Stimulated activated memory B cell treated with anti-CD40 and anti-IgM and Interleukin-4, amounts not matched to agents 10 μg/mL and 1 μg/mL and 100 μg/mL, for 72 hours (primary cell): Measurements from ENCODE around the gene GPATCH4.
"Not testable (repeated sequence)": the region's sequence is repeated elsewhere in the genome, so short reads cannot be mapped to it uniquely, and the experiment has no call there.

Experiments used
- ATAC-seq: fragments of 150-1000 bp; cut with Tn5 transposase; 2 replicates; pipeline ENCODE4 v1.10.0; 2021
- H3K27ac Mint-ChIP-seq: one replicate; pipeline ENCODE4 v1.8.0; 2022; ENCODE audit warnings: mild to moderate bottlenecking, mixed read lengths
- H3K27me3 Mint-ChIP-seq: one replicate; pipeline ENCODE4 v1.8.0; 2022; ENCODE audit warnings: mixed read lengths
- H3K36me3 Mint-ChIP-seq: one replicate; pipeline ENCODE4 v1.8.0; 2022; ENCODE audit warnings: mixed read lengths
- H3K4me1 Mint-ChIP-seq: one replicate; pipeline ENCODE4 v1.8.0; 2022; ENCODE audit warnings: mixed read lengths
- H3K4me3 Mint-ChIP-seq: one replicate; pipeline ENCODE4 v1.8.0; 2022; ENCODE audit warnings: mild to moderate bottlenecking, moderate library complexity, mixed read lengths
- H3K9me3 Mint-ChIP-seq: one replicate; pipeline ENCODE4 v1.8.0; 2022; ENCODE audit warnings: mixed read lengths

Gene GPATCH4

DNA sequence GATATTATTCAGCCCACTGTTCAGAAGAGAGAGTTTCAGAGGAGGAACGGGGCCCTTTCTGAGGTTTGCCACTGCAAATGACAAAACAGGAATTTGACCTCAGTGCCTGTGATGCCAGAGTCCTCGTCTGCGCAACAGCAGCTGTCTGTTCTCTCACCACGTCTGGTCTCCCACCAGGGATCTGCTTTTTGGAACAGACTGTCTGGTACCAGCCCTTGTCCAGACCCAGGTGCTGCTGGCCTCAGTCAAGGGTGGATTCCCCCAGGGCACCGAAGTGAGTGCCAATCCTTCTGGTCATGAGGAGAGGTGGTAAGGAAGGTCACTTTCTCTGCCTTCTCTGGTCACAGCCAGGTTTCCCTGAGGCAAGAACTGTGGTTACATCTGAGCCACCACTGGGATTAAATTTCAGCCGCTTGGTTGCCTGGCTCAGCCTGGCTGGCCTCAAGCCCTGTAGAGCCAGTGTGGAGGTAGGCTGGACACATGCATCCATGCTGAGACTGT lies 38.4 kb upstream of the GPATCH4 start:
- no peak overlapping the region for H3K4me3 Mint-ChIP-seq

GRCh38 chr1:156638189-156638985 lies 37.1 kb upstream of the GPATCH4 start:
- Mint-ChIP-seq H3K4me3 (no peak overlapping the region), H3K36me3 (no peaks in the 10 kb centered on the region), H3K4me1 (peaks cover 23% of the 10 kb centered on the region), H3K27me3 (peaks cover 91% of the 10 kb centered on the region), H3K9me3 (no peaks in the 10 kb centered on the region), H3K27ac (no peak overlapping the region)
- no peak for ATAC-seq

More for the DNA sequence above, 38.4 kb upstream of the GPATCH4 start:
- Mint-ChIP-seq H3K27ac (no peak overlapping the region), H3K36me3 (no peaks in the 10 kb centered on the region), H3K4me1 (peaks cover 30% of the 10 kb centered on the region), H3K27me3 (peaks cover 92% of the 10 kb centered on the region), H3K9me3 (no peaks in the 10 kb centered on the region)
- ATAC-seq: no peak

DNA sequence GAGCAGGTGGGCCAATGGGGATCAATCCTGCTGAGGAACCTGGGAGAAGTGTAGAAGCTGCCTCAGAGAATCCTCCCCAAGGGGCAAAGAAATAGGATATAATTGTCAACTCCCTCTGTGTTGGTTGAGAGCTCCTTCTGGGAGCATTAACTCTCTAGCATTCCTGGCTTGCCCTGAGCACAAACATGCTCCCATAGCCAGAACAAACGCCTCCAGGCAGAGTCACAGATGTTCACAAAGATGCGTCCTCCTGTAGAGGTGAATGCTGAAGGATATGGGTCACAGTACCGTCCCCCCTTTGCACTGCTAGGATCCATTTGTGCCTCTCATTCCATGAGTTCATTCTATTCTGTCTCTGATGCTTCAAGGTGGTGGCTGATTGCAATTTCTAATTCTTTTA lies 31.1 kb upstream of the GPATCH4 start:
- no peaks in the 10 kb centered on the region for H3K36me3 Mint-ChIP-seq
- H3K27ac Mint-ChIP-seq: no peak overlapping the region
- H3K27me3 Mint-ChIP-seq: peaks cover 62% of the 10 kb centered on the region
- ATAC-seq: no peak
- no peaks in the 10 kb centered on the region for H3K4me1 Mint-ChIP-seq
- no peak overlapping the region for H3K4me3 Mint-ChIP-seq
- H3K9me3 Mint-ChIP-seq: no peaks in the 10 kb centered on the region

DNA sequence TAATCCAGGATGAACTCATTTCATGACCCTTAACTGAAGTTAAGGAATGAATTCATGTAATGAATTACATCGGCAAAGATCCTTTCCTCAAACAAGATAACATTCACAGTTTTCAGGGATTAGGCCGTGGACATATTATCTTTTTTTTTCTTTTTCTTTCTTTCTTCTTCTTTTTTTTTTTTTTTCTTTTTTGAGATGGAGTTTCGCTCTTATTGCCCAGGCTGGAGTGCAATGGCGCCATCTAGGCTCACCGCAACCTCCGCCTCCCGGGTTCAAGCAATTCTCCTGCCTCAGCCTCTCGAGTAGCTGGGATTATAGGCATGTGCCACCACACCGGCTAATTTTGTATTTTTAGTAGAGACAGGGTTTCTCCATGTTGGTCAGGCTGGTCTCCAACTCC lies 29.9 kb upstream of the GPATCH4 start:
- not testable (repeated sequence) for ATAC-seq, H3K4me3 Mint-ChIP-seq, H3K9me3 Mint-ChIP-seq, H3K4me1 Mint-ChIP-seq, H3K36me3 Mint-ChIP-seq, H3K27ac Mint-ChIP-seq
- peaks cover 52% of the 10 kb centered on the region for H3K27me3 Mint-ChIP-seq

DNA sequence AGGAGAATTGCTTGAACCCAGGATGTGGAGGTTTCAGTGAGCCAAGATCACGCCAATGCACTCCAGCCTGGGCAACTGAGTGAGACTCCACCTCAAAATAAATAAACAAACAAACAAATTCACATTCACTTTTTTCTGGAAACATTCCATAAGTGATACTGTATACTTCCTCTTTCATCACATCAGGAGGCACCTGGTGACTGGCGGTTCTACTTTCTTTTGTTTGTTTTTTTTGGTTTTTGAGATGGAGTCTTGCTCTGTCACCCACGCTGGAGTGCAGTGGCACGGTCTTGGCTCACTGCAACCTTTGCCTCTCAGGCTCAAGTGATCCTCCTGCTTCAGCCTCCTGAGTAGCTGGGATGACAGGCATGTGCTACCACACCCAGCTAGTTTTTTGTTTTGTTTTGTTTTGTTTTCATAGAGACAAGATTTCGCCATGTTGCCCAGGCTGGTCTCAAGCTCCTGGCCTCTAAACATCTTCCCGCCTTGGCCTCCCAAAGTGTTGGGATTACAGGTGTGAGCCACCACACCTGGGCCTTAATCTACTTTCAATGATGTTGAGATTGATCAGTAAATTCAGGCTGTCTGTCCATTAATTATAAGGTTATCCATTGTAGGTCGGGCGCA lies 28.7 kb upstream of the GPATCH4 start:
- no peak for ATAC-seq
- Mint-ChIP-seq H3K27ac (no peak overlapping the region), H3K4me3 (no peak overlapping the region), H3K4me1 (peaks cover 9% of the 10 kb centered on the region), H3K36me3 (no peaks in the 10 kb centered on the region), H3K9me3 (no peaks in the 10 kb centered on the region), H3K27me3 (peaks cover 58% of the 10 kb centered on the region)

DNA sequence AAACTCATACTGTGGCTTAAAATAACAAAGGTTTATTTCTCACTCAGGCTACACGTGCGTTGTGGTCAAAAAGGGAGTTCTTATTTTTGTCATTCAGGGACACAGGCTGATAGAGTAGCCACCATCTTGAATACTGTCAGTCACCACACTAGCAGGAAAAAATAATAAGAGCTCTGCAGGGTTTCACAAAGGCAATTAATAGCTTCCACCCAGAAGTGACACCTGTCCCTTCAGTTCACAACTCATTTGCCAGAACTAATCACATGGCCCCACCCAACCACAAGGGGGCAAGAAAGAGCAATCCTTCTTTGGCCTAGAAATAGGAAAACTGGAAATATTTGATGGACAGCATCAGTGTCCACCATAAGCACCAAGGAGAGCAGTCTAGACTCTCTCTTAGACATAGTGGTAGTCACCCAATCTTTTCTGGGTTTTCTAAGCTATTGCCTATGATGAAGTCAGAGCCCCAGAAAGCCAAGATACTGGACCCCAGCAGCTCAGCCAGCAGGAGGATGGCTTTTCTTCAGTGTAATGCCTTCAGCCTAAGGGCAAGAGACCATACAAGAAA lies 26.1 kb upstream of the GPATCH4 start:
- no peak for ATAC-seq
- H3K27me3 Mint-ChIP-seq: peaks cover 52% of the 10 kb centered on the region
- H3K4me3 Mint-ChIP-seq: no peak overlapping the region

DNA sequence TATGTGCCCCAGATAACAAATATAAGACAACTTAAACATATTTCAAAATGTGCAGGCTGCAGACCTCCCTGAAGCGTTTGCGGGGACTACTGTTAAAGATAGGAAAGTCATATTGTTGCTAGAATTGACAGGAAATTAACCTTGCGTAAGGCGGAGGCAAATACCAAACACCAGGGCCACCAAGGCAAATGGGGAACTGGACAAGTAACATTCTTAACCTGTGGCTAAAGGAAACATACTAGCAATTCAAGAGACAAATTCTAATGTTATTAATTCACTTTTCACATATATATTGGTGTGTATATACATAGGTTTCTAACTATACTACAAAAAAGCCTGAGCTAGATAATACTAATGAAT lies 24.8 kb upstream of the GPATCH4 start:
- ATAC-seq: no peak
- Mint-ChIP-seq H3K27ac (no peak overlapping the region), H3K4me3 (no peak overlapping the region)

More for the DNA sequence above, 26.1 kb upstream of the GPATCH4 start:
- Mint-ChIP-seq H3K27ac (no peak overlapping the region), H3K36me3 (no peaks in the 10 kb centered on the region), H3K9me3 (no peaks in the 10 kb centered on the region), H3K4me1 (peaks cover 15% of the 10 kb centered on the region)

DNA sequence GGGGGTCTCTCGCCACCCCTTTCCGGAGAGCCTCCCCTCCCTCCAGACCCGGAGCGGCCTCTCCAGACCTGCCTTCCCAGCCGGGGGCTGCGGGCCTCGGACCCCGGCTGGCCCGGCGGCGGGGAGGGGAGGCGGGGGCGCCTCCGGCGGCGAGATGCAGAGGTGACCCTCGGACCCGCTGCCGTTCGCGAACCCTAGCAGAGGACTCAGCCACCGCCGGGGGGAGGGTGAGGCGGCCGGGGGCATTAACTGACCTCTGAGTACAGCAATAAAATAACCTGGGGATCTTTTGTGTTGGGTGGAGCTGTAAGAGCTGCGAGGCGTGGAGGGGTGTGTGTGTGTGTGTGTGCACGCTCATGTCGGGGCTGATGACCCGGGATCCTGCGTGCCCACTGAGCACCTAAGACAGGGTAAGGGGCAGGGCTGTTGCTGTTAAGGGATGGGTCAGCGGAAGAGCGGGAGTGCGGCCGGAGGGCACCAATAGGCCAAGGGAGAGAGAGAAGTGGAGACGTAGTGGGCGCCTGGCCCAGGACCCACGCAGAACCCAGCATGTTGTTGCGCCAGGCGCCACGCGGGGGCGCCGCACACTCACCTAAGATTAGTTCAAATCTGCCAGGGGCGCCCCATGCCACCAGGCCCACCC lies 24.3 kb upstream of the GPATCH4 start:
- Mint-ChIP-seq H3K4me1 (peaks cover 15% of the 10 kb centered on the region), H3K9me3 (no peaks in the 10 kb centered on the region), H3K27me3 (peaks cover 50% of the 10 kb centered on the region), H3K36me3 (no peaks in the 10 kb centered on the region), H3K4me3 (peak overlapping the region; percentile 57), H3K27ac (no peak overlapping the region)
- ATAC-seq: peak; percentile 56

More for the DNA sequence above, 24.8 kb upstream of the GPATCH4 start:
- Mint-ChIP-seq H3K36me3 (no peaks in the 10 kb centered on the region), H3K4me1 (peaks cover 15% of the 10 kb centered on the region), H3K9me3 (no peaks in the 10 kb centered on the region), H3K27me3 (peaks cover 52% of the 10 kb centered on the region)

GRCh38 chr1:156624814-156625435 lies 23.6 kb upstream of the GPATCH4 start:
- Mint-ChIP-seq H3K4me1 (peaks cover 15% of the 10 kb centered on the region), H3K9me3 (no peaks in the 10 kb centered on the region), H3K27ac (no peak overlapping the region), H3K27me3 (peaks cover 51% of the 10 kb centered on the region), H3K36me3 (no peaks in the 10 kb centered on the region), H3K4me3 (peak overlapping the region; percentile 57)
- no peak for ATAC-seq

GRCh38 chr1:156623946-156624813 lies 22.9 kb upstream of the GPATCH4 start:
- Mint-ChIP-seq H3K4me3 (peak overlapping the region; percentile 57), H3K27ac (no peak overlapping the region), H3K27me3 (peaks cover 58% of the 10 kb centered on the region), H3K9me3 (no peaks in the 10 kb centered on the region), H3K4me1 (peaks cover 15% of the 10 kb centered on the region), H3K36me3 (no peaks in the 10 kb centered on the region)
- ATAC-seq: peak; percentile 75

DNA sequence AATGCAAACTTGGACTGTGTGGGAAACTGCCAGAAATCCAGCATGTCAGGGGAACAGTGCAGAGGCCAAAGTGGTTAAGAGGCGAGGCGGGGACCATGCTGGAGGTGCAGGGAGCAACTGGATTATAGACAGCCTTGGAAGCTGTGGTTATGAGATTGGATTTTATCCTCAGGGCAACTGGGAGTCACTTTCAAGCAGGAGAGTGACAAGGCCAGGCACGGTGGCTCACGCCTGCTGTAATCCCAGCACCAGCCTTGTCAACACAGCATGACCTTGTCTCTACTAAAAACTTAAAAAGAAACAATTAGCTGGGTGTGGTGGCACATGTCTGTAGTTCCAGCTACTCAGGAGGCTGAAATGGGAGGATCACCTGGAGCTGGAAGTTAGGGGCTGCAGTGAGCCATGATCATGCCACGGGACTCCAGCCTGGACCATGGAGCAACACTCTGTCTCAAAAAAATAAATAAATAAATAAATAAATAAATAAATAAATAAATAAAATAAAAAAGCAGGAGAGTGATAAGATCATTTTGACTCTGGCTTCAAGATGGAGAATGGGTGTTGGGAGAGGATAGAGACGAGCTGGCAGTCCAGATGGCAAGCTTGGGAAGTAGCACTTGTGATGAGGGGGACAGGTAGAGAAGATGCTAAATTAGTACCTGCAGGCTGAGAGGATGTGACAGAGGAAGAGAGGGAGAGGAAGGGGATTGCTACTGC lies 21.5 kb upstream of the GPATCH4 start:
- Mint-ChIP-seq H3K27ac (no peak overlapping the region), H3K36me3 (no peaks in the 10 kb centered on the region), H3K4me3 (no peak overlapping the region), H3K9me3 (no peaks in the 10 kb centered on the region), H3K4me1 (peaks cover 15% of the 10 kb centered on the region), H3K27me3 (peaks cover 64% of the 10 kb centered on the region)
- no peak for ATAC-seq

DNA sequence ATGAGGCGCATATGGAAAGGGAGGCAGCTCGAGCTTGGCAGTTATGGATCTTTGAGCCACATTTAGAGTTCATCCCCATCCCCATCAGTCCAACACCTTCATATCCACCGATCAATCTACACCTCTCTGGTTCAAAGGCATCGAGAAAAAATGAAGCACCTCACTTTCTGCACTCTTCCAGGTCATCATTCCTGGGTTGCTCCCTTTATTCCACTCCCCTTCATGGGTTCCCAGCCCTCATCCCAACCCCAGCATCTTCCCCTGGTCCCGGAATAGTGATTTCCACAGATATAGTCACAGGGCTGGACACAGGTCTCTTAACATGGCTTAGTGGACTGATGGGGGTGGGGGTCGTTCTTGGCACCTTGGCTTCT lies 18.3 kb upstream of the GPATCH4 start:
- Mint-ChIP-seq H3K27me3 (peaks cover 62% of the 10 kb centered on the region), H3K4me3 (no peak overlapping the region), H3K27ac (no peak overlapping the region), H3K36me3 (no peaks in the 10 kb centered on the region), H3K4me1 (peaks cover 5% of the 10 kb centered on the region), H3K9me3 (no peaks in the 10 kb centered on the region)
- ATAC-seq: no peak

GRCh38 chr1:156618853-156619581 lies 17.7 kb upstream of the GPATCH4 start, which contains the start of gene HAPLN2:
Gene HAPLN2 (plus strand): TSS chr1:156619415. CDS start chr1:156623491, 4,076 bp downstream.
- Mint-ChIP-seq H3K4me1 (peaks cover under 1% of the 10 kb centered on the region), H3K27ac (no peak within 1 kb of the TSS), H3K4me3 (no peak within 1 kb of the TSS), H3K36me3 (no peaks in the 10 kb centered on the region), H3K9me3 (no peaks in the 10 kb centered on the region), H3K27me3 (peaks cover 57% of the 10 kb centered on the region)
- no peak for ATAC-seq
